SIG-M5 treated with dmso at 0.1 percent for 504 hours (cell line): ENCODE results near the gene NIN.
"Not testable (repeated sequence)": the region's sequence is repeated elsewhere in the genome, so short reads cannot be mapped to it uniquely, and the experiment has no call there.

Experiments used
- DNase-seq: peaks from one replicate; lab custom pipeline; 2025; ENCODE audit not compliant: unreplicated experiment; lab: John Stamatoyannopoulos, UW

Gene NIN

GRCh38 chr14:50819303-50819702 is 11.7 kb downstream of the NIN start:
- DNase-seq: not testable (repeated sequence)

DNA sequence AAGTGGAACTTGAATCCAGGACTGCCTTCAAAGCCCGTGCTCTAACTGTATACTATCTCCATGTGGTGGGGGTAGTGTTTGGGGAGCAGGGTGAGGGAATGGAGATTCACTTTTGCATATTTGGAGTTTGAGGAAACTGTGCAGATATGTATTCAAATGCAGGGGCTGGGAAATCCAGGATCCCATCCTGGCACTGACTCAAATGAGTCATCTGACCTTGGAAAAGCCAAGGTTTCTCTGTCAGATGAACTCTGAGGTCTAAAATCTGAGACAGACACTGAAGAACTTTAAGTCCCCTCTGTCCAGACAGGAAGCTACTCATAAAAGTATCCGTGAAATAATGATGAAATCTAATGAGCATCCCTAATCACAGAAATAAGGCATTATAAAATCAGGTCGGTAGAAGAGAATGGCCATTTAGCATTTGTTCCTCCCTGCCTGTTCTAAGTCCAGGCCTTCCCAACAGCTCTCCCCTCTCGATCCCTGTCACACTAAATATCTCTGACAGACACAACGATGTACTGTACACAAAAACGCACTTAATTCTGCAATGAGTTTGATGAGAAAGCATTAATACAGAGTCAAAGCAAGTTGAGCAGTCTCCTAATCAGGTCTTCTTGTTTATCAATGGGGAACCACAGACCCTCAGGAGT is 14.4 kb downstream of the NIN start:
- no peak for DNase-seq

GRCh38 chr14:50815526-50815925 is 15.4 kb downstream of the NIN start:
- not testable (repeated sequence) for DNase-seq

DNA sequence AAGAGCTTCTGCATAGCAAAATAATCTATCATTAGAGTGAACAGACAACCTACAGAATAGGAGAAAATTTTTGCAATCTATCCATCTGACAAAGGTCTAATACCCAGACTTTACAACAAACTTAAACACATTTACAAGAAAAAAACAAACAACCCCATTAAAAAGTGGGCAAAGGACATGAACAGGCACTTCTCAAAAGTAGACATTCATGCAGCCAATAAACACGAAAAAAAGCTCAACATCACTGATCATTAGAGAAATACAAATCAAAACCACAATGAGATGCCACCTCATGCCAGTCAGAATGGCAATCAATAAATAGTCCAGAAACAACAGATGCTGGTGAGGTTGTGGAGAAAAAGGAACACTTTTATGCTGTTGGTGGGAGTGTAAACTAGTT is 15.9 kb downstream of the NIN start:
- not testable (repeated sequence) for DNase-seq

GRCh38 chr14:50814161-50814560 is 16.8 kb downstream of the NIN start:
- no peak for DNase-seq

- DNase-seq: peak; percentile 85
Observed at GRCh38 chr14:50813544-50813863, 17.5 kb downstream of the NIN start.

DNA sequence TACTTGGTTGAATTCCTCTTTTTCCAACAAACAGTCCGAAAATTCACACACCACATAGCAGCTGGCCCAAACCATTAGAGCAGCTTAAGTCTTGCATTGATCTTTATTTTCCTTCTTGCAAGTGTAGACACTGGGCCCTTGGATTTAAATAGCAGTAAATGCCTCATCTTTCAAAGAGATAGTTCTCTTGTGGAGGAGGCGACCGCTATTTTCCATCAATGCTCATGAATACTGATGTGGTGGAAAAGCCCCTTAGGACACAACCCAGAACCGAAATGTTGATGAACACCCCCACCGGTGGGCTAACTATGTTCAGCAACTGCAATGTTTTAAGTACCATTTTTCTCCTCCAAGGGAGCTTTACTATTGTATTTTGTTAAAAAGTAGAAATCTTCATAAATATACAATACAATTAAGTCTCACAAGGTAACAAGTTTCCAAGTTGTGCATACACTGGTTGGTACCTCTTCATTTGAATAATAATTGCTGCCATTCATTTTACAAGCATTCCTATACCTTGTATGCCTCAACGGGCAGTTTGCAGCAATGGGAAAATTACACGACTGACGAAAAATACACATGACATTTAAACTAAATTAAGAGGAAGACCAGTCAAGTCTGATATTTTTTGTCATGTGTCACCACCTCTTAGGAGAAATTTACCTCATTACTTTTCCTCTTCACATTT is 18.0 kb downstream of the NIN start:
- no peak for DNase-seq

DNA sequence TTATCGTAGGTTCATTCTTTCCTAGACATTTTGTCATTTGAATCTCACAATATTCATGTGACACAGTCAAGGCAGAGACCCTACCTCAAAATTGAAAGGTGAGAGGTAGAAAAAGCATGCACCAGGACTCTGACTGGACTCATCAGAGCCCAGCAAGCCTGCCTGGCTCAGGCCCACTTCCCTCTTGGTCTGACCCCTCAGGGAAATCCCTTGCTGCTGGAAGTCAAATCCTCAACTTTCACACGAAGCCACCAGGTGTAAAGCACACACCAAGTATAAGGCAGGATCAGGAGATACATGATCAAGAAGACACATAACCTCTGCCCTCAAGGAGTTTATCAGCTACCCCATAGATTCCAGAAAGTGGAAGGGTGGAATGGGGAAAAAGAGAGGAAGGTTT is 18.8 kb downstream of the NIN start:
- no peak for DNase-seq

DNA sequence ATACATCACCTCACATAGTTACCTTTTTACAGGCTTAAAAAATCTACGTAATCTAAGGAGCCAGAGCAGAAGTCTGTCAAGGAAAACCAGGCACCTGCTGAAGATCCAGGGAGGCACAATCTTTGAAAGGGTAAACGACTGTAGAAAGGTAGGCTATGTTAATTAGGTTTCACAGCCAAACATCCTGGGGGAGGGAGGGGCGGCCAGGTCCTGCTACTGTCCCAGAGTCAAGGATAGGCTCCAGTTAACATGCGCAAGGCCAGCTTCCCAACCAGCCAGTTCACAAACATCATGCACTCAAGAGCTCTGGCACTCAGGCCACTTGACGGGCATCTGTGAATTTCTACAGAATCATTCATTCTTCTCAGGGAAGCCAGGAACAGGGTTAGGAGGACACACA is 22.9 kb downstream of the NIN start:
- DNase-seq: no peak

- no peak for DNase-seq
Observed at GRCh38 chr14:50806241-50806933, 24.6 kb downstream of the NIN start.

- no peak for DNase-seq
Observed at GRCh38 chr14:50805396-50805795, 25.6 kb downstream of the NIN start.

DNA sequence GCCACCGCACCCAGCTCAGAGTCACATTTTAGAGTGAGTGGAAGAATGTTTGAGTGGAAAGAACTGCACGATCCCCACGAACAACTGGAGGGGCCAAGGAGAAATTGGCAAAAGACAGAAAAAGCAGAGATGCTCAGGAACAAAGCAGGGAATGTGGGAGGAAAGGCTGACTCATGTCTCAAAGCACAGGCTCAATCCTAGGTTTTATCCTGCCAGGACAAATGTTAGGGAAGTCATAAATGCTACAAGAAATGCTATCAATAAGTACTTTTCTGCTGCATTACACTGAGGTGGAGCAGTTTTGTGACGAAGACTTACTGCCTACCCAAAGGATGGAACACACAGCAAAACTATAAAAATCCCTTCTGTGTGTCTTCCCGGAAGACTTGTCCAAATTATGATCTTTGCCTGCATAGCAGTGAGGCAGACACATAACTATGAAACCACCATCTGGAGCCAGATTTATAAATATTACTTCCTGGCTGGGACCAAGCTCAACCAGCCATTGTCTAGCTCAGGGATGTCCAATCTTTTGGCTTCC is 26.7 kb downstream of the NIN start:
- DNase-seq: no peak

GRCh38 chr14:50801706-50802105 is 29.3 kb downstream of the NIN start:
- no peak for DNase-seq

- DNase-seq: no peak
Observed at GRCh38 chr14:50800032-50800431, 30.9 kb downstream of the NIN start.

- peak; percentile 12 for DNase-seq
Observed at GRCh38 chr14:50798048-50798421, 32.9 kb downstream of the NIN start.

DNA sequence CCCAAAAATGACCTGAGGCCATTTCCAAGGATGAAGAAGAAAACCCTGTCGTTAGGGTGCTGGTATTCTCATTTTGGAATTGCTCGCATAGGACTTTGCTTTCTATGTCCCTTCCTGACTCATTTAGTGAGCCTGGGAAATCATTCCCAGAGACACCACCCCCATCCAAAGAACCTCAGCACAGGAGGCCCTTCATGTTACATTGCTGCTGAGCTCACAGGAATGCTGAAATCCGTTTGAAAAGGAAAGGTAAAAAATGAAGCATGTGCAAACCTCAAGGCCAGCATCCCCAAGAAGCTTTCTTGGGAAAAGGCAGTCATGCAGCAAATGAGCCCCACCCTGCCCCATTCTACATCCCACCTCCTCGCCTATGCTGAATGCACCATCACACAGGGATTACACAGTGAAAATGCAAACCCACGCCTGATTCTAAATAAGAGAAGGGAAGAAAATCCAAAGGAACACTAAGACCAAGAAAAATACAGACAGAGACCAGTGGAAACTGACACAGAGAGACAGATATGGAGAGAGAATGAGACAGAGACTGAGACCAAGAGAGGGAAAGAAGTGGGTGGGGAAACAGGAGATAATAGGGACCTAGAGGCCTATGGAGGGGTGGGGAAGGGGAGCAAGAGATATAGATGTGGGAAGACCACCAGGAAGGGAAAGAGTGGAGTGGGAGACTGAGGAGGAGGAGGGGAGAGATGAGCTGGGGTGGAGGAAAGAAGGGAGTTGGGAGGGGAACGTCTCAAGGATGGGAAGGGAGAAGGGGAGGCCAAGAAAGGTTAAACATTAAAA is 33.5 kb downstream of the NIN start:
- DNase-seq: no peak

DNA sequence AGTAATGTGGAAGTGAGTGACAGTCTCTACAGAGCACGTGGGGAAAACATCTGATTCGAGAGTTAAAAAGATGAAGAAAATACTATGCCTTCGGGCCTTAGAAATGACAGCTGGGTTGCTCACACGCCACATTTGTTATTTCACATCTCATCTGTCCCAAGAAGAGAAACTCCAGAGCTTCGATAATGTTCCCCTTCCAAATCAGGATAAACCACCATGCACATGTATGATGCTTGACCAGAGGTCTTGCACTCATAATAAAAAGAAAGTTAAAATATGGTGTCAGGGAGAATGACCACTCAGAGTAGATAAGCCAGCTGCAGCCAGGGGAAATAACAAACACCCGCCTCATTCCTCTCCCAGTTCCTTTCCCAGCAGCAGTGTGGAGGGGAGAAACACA is 34.6 kb downstream of the NIN start:
- DNase-seq: no peak

GRCh38 chr14:50795909-50796308 is 35.1 kb downstream of the NIN start:
- DNase-seq: no peak

DNA sequence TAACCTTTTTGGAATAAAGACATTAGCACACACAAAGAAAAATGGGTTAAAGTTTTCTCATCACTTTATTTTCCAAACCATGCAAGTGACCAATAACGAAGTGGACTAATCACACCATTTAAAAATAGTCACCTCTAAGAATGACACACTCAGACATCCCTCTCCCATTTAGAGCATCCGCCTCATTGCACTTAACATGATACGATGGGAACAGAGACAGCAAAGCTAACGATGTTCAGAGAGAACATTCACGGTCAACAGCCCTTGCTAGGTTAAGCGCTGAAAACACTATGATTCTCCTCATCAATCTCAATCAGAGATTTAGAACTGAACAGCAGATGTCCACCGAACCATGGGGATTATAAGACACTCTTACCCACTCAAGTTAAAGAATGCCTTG is 35.8 kb downstream of the NIN start:
- no peak for DNase-seq

DNA sequence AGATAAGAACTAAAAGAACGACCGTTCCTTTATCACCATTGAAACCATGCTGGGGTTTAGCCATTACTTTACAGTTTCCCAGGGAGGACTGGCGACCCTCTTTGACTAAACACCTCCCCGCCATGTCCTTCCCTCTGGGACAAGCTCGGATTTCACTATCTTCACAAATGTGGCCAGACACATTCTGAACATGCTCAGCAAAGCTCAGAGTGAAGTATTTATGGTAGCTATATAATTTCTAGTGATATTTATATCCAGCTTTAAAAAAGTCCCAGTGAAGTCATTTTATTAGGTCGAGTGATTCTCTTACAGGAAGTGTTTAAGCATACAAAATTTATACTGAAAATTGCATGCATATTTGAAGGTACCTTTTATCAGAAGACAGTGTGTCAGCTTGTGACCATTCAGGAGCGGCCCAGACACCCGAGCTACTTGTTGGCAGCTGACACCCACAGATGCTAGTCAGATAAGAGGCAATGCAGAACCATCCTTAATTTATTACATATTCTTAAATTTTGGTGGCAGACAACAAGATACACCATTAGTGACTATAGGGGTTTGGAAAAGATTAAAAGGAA is 36.8 kb downstream of the NIN start:
- DNase-seq: no peak

- no peak for DNase-seq
Observed at GRCh38 chr14:50792634-50793068, 38.3 kb downstream of the NIN start.
